HG02981 (cell line): ENCODE measurements around the gene CIB2.

ENCODE experiments used
- ATAC-seq: cut with Tn5 transposase; IDR thresholded peaks from one replicate; pipeline ENCODE4 v1.9.1; 2021; ENCODE audit warnings: mild to moderate bottlenecking, moderate library complexity; ENCODE audit not compliant: unreplicated experiment

CIB2 gene

DNA sequence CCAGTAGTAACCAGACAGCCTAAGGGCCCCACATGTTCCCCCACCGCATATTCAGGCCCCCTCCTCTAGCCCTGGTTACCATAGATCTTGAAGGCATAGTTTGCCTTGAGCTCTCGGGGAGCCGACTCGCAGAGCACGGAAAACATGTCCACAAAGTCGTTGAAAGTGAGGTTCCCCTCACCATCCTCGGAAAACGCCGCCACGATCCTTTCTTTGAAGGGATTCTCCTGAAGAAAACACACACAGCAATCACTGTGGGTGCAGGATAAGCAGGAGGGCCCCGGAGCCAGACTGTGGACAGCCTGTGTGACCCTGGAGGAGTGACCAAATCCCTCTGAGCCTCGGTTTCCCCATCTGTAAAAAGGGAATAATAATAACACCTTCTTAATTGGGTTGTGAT lies 22.1 kb downstream of the CIB2 start:
- ATAC-seq, result no peak

DNA sequence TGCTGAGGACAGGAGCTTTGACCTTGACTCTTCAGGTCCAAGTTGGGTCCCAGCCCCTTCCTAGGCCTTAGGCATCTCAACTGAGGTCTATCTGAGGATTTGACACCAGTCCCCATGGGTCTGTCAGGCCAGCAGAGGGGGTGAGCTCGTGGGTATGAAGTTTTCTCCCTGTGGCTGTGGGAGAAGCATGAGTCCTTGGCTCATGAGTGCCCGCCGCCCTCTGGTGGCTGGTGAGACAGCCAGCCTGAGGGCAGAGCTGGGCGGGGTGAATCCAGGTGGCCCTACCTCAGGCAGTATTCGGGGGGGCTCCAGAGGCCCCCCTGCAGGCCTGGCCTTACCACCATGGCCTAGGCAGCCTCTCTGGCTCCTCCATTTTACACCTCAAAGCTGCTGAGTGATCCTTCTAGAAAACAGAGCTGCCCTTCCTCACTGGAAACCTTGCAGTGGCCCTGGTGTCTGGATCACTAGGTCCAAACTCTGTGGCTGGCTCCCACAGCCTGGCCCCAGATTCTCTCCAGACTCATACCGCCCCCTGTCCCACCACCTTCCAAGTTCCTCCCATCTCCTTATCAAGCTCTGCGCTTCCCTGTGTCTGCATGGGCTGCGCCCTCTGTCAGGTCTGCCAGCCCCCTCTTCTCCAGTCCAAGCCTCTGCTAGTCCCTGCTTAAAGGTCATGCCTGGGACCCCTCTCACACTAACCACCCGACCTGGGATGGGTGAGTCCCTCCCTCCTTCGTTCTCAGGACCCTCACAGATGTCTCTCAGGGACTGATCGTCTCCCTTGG lies 22.8 kb downstream of the CIB2 start:
- no peak for ATAC-seq

DNA sequence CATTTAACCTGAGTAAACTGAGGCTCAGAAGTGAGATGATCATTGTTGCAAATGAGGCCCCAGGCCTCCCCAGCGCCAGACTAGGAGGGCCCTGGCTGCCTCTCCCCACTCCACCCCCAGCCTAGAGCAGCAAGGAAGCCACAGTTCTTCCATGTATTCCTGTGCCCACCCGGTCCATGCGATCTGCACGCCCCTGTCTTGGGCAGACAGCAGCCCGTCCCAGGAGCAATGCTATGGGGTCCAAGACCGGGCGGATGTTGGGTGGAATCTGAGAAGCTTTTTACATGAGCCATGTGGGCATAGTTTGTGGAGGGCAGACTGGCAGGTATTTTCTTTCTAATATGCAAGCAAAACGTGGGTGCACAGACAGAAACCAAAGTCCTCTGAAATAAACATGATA lies 23.8 kb downstream of the CIB2 start:
- ATAC-seq, result no peak

DNA sequence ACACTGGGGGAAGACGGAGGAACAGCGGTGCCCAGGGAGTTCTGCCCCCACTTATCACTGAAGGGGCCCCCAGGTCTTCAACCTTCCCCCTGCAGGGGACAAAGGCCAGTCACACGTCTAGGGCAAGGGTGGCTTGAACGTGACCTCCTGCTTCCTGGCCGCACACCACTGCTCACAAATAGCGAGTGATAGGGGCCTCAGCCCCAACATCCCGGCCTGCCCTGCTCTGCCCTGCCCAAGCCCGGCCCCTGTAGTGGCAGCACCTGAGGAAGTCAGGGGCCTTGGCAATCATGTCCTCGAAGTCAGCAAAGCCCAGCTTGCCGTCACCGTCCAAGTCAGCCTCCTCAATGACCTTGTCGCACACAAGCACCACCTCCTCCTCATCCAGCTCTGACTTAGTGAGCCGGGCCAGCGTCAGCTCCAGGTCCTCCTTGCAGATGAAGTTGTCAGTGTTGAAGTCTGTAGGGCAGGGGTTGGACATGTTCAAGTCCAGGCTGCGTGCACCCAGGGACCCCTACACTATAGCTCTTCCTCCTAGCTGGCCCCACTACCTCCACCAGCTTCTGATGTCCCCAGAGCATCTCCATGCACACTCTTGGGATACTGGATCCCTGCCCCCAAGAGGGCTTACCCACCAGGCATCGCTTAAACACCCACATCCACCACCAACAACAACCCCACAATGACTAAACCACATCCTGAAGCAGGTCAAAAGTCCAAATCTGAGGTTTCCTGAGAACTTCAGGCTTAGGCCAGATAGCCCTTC lies 25.6 kb downstream of the CIB2 start:
- ATAC-seq, result no peak

DNA sequence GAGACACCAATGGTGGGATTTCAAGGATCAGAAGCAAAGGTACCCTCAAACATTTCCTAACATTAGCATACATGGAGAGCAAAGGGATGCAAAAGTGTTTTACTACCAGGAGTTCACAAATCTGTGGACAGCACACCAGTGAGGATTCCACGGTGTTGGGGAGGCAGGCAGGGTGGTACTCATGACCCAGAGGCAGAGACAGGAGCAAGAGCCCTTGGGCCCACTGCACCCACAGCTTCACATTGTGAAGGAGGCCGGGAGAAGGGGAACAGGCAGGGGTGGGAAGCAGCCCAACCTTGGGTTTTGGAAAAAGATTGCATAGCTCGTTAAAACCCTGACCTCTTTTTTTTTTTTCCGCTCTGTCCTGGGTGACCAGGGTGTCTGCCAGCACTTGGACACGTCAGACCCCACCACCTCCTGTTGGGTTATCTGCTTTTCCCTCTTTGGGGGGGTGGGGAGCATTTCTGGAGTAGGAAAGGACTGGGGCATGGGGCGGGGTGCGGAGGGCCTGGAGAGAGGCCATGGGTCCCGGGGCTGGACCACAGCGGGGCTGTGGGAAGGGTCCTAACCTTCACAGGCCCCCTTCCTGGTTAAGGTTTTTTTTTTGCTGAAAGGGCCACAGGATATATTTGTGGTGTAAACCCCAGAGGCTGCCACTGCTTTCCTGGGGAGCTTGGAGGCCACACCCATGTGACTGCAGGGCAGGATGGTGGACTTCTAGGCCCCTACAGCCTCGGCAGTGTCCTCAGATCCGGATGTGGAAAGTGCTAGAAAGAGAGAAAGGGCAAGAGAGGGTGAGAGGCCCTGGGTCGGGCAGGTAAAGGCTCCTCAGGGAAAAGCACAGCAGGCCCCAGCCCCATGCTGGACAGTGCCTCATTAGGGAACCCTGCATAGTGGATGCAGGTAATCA lies 26.4 kb downstream of the CIB2 start:
- ATAC-seq, result no peak

DNA sequence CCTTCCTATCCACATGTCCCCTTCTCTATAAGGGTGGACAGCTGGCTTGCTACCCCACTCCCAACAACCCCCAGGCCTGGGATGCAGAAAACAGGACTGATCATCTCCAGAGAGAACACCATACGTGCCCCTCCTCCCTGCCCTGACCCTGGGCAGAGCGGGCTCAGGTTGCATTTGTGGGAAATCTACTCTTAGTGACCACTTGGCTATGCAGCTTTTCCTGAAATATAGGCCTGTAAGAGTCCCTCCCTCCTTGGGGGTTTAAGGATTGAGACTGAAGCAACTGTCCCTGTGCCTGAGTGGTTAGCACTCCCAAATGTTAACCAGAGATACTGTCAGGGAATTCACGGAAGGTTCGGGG lies 27.1 kb downstream of the CIB2 start:
- ATAC-seq, result no peak

DNA sequence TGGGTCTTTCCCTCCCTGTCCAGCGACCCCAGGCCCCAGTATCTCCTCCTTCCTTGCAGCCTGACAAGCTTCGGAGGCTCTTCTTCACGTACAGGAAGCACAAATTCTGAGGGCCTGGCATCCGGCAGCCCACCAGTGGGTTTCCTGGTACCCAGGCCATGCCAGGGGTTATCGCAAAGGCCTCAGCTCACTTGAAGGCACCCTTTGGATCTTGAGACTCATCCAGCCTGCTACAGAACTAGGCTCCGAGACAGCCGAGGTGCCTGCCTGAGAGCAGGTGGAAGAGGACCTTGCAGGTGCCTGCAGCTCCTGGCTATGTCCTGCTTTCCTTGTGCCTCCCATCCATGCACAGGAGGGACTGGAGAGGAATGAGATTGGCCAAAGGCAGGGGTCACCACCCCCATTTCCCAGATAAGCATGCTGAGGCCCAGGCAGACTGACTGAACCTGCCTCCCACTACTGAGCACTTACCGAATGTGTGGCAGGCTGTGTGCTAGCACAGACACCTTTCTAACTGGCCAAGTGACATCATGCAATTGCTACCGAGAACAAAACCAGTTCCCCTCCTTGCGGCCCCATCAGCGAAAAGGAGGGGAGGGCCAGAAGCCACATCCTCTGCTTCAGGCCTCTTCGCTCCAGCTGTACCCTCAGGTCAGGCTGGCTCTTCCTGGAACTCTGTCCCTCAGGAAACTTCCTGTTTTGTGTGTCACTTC lies 27.7 kb downstream of the CIB2 start:
- ATAC-seq, result peak; percentile 80

DNA sequence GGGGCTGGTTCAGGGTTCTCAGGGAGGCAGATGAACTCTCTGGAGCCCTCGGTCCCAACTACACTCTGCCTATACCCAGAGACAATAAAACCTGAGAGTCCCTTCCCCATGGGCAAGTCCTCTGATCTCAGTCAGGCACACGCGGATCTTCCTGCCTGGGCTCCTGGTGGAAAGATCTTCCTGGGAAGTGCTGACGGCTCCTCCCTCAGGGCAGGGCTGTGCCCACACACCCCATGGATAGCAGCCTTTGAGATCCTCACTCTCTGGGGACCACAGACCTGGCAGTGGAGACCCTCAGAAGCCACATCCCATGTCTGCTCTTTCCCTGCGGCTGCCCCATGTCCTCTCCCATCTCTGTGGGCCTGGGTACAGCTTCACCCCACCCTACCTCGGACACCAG lies 28.5 kb downstream of the CIB2 start:
- ATAC-seq, result no peak

DNA sequence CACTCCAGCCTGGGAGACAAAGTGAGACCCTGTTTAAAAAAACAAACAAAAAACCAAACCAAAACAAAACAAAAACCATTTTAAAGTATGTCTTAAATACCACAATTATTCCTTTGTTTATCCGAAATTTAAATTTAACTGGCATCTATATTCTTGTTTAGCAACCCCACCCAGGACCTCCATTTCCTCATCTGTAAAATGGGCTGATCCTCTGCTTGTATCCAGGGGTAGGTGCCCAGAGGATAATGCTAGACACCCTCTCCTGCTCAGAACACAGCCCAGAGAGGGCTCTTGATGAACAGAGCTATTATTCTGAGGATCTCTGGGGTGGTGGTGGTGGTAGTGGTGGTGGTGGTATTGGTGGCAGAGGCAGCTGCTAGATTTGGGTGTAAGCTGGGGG lies 29.0 kb downstream of the CIB2 start:
- no peak for ATAC-seq

DNA sequence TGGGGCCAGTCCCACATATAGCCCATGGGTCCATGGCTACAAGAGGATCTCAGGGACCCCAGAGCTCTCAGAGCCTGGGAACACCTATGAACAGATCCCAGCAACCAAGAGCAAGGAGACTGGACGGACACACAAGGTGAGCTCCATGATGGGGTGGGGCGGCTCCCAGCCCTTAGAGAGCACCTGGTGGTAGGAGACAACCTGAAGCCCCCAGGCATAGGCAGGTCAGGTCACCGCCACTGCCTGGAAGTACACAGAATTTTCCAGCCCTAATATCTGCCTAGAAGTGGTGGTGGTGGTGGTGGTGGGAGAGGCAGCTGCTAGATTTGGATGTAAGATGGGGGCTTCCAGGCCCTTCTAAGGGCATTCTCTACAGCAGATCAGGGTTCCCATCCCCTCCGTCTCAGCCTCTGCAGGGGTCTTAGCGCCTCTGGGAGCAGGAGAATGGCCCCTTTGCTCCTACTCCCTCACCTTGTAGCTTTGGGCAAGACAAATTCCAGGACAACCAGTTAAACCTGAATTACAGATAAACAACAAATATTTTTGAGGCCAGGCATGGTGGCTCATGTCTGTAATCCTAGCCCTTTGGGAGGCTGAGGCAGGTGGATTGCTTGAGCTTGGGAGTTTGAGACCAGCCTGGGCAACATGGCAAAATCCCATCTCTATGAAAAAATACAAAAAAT lies 29.7 kb downstream of the CIB2 start:
- ATAC-seq, result no peak

DNA sequence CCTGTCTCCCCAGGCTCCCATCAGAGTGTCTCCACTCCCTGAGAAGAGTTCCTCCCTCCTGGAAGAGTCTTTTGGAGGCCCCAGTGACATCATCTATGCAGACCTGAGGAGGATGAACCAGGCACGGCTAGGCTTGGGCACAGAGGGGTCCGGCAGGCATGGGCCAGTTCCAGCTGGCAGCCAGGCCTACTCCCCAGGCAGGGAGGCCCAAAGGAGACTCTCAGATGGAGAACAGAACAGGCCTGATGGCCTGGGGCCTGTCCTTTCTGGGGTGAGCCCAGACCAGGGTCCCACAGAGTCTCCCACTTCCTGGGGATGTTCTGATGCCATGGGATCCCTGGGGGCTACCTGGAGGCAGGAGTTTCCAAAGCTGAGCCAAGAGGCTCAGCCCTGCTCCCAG lies 30.4 kb downstream of the CIB2 start:
- no peak for ATAC-seq

DNA sequence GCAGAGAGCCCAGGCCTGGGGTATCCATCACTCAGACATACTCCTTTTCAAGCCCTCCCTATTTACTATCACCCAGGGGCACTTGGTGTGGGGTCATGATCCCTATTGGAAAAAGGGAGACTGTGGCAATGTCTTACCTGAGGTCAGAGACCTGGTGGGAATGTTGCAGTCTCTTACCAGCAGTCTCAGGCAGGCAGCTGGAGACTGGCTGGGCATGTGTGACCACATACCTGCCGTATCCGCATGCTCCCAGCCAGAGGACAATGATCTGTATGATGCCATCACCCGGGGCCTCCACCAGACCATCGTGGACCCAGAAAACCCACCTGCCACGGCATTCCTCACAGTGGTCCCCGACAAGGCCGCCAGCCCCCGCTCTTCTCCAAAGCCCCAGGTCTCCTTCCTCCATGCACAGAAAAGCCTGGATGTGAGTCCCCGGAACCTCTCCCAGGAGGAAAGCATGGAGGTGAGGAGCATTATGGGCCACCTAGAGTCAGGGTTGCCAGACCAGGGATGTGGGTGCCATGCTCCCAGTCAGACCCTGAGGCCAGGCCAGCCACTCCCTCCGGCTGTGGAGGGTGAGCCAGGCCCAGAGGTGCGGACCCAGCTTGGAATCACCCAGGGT lies 33.0 kb downstream of the CIB2 start:
- ATAC-seq, result no peak

DNA sequence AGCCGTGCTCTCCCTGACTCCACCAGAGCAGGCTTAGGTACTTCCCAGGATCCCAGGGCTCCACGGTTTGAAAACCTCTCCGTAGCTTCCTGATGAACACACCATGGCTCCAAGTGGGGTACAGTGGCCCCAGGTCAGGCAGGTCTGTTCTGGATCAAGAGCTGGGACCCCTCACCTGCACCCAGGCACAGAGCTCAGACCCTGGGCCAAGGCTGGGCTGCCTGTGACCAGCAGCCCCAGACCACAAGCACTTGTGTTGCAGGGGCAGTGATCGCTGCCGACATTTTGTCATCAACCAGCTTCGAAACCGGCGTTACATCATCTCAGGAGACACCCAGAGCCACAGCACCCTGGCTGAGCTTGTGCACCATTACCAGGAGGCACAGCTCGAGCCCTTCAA lies 33.6 kb downstream of the CIB2 start:
- no peak for ATAC-seq

DNA sequence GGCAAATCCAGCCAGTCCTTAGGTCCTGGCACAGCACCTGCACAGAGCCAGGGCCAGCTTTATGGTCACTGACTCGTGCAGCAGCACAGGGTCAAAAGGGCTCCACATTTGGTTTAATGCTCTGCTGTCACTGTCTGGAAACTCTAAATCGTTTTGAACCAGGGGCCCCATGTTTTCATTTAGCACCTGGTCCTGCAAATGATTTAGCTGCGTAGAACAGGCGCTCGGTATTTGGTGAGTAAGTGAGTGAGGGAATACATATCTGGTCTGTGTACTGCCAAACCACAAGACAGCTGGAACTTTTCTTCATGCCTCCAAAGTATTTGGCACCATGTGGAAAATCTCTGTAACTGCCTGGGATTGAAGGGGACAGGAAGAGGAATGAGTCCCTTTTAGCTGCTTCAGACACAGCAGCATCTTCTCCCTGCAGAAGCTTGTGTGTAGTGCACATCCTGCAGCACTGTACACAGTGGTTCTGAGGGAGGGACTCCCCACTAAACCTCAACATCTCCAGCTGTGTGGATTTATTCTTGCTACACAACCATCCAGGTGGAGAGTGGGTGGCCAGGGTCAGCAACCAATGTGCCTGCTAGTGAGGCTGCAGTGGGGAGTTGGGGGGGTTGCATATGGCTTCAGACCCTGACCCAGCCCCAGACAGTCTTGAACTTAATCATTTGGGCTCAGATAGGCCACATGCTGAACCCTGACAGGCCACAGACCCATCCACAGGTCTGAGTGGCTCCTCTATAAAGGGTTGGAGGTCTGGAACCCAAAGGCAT lies 37.8 kb downstream of the CIB2 start:
- ATAC-seq, result no peak

DNA sequence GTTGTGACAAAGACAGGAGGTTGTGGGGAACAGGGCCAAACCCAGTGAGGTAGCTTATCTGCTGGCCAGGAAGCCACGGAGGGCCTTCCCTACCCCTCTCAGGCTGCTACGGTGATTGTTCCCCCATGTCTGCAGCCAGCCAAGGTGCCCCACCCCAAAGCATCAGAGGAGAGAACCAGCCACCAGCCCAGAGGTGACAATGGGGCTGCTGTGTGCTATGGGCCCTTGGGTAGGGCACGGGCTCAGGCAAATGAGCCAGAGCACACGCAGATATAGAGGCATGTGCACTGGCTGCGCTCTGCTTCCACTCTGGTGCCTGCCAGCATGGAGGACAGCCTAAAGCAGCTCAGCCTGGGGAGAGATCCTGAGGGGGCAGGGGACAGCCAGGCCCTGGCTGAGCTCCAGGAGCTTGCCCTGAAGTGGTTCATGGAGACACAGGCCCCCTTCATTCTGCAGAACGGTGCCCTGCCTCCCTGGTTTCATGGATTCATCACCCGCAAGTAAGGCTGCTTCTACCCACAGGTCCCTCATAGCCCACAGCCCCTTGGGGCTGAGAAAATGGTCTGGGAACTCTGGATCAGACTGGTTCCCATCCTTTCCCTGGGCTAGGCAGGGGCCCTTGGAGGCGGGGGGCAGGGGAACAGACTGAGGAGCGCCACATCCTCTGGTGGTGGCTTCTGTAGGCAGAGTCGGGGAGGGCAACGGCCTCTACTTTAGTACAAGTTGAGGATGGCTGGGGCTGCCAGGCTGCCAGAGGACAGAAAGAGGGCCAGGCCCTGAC lies 38.8 kb downstream of the CIB2 start, which contains the start of gene SH2D7:
Gene SH2D7, plus strand, starts transcription at position 301 of the 781 bp plus-strand sequence. Its CDS starts 24 bp downstream, at position 325.
- ATAC-seq, result no peak

DNA sequence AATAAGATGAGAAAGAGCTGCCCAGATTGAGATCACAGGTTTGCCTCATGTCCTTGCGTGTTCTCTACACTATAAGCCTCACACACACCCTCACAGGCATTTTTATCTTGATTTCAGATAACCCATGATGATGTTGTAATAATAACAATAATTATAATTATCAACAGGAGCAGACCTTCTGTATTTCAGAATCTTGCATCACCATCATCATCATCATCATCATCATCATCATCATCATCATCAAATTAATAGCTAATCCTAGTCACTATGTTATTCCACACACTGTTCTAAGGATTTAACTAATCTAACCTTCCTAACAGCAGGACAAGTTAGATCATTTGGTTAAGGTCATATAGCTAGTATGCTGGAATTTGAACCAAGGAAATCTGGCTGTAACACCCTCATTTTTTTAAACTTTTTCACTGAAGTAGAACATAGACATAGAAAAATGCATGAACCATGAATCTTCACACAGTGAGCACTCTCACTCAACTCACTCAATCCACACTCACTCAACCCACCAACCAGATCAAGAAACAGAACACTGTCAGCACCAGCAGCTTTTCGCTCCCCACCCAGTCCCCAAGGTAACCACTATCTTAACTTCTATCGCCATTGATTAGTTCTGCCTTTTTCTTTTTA lies 40.7 kb downstream of the CIB2 start:
- ATAC-seq, result no peak

DNA sequence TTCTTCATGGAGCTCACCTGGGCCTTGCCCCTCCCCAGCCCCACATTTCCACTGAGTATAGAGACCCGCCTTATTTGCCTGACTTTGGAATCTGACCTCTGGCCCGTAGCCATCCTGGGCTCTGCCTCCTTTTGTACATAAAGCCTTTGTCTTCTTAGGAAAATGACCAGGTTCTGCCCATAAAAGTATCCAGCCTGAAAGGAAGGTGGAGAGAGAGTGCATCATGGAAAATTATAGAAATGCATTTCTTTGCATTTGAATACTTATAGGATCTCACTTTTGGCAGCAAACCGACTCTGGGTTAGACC lies 42.5 kb downstream of the CIB2 start:
- ATAC-seq, result no peak
